ENCODE measurements around the gene TTC7B. TPM values are rescaled to one million over a fixed set of nuclear protein-coding genes. Genes with fewer than 3 reads are reported as not detected.

The TTC7B gene
- total RNA-seq, 2 experiments from 2014 or later: 5.6 to 6.5 TPM

DNA sequence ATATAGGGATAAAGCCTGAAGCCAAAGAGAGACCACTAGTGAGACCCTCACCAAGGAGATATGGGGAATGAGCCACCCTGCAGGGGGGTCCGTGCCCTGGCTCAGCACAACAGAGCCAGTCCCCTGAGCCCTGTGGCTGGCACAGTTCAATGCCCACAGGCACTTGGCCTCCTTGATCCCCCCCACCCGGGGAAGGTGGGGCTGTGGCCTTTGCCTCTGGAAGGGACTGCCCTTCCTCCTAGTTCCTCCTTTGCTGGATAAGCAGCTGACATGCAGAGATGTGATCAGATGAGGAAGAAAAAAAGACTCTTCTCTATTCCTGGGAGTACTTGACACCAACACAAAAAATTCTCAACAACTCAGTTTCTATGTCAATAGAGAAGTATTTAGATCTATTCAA, 19.9 kb downstream of the TTC7B start:
- intact Hi-C loops (cut with micrococcal nuclease): no loop called here
- no peak for DNase-seq
- Mint-ChIP-seq H3K4me3 (no peak overlapping the region), H3K27me3 (ENCODE audit: low read depth) (no peaks in the 10 kb centered on the region), H3K4me1 (ENCODE audit: low read depth) (peaks cover 3% of the 10 kb centered on the region), H3K27ac (no peak overlapping the region), H3K36me3 (ENCODE audit: low read depth) (no peaks in the 10 kb centered on the region), H3K9me3 (no peaks in the 10 kb centered on the region)
- CTCF ChIA-PET: interaction anchor here (2.1 to 2.5 kb wide), 2 partner anchors 21 to 38 kb away, joined by 4 to 13 read pairs; no protein-coding TSS in a partner anchor

DNA sequence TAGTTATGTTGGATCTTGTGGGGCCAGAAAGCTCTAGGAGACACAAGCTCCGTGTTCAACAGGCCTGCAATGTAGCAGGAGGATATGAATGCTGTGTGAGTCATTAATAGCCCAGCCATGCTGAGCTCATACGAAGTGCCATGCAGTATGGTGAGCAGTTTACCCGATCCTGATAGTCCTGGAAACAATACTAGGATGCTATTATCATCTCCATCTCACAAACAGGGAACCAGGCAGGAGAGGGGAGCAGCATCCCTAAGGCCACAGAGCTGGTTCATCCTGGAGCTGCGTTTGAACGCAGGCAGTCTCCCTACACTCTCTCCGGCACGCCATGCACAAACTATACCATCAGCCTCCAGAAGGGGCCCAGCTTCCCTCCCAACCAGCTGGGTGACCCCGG, 20.5 kb downstream of the TTC7B start:
- H3K27ac Mint-ChIP-seq: no peak overlapping the region
- no peaks in the 10 kb centered on the region for H3K9me3 Mint-ChIP-seq
- intact Hi-C loops (cut with micrococcal nuclease): no loop called here
- DNase-seq: no peak
- H3K4me1 Mint-ChIP-seq (ENCODE audit: low read depth): no peaks in the 10 kb centered on the region
- H3K27me3 Mint-ChIP-seq (ENCODE audit: low read depth): no peaks in the 10 kb centered on the region
- H3K4me3 Mint-ChIP-seq: no peak overlapping the region
- CTCF ChIA-PET: interaction anchor here (2.1 to 2.5 kb wide), 2 partner anchors 21 to 37 kb away, joined by 4 to 13 read pairs; no protein-coding TSS in a partner anchor
- no peaks in the 10 kb centered on the region for H3K36me3 Mint-ChIP-seq (ENCODE audit: low read depth)

DNA sequence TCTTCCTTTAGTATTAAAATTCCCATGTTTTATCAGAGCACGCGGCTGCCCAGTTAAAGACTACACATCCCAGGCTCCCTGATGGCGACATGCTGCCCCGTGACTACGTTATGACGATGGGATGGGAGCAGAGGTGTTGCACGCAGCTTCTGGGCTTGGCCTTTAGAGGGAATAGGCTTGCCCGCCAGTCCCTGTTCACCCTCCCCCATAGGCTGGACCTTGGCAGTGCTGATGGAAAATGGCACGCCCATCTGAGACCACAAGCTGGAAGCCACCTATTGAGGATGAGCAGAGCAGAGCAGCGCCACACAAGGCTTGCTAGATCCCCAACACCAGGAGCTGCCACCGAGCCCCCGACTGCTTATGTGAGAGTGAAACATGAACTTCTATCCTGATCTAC, 24.7 kb downstream of the TTC7B start:
- intact Hi-C loops (cut with micrococcal nuclease): no loop called here
- Mint-ChIP-seq H3K4me3 (no peak overlapping the region), H3K4me1 (ENCODE audit: low read depth) (no peaks in the 10 kb centered on the region), H3K36me3 (ENCODE audit: low read depth) (no peaks in the 10 kb centered on the region), H3K9me3 (no peaks in the 10 kb centered on the region), H3K27ac (no peak overlapping the region), H3K27me3 (ENCODE audit: low read depth) (no peaks in the 10 kb centered on the region)
- CTCF ChIA-PET: interaction anchor here (1.7 kb wide), 1 partner anchor 33 kb away, joined by 4 read pairs; no protein-coding TSS in a partner anchor
- DNase-seq: no peak

DNA sequence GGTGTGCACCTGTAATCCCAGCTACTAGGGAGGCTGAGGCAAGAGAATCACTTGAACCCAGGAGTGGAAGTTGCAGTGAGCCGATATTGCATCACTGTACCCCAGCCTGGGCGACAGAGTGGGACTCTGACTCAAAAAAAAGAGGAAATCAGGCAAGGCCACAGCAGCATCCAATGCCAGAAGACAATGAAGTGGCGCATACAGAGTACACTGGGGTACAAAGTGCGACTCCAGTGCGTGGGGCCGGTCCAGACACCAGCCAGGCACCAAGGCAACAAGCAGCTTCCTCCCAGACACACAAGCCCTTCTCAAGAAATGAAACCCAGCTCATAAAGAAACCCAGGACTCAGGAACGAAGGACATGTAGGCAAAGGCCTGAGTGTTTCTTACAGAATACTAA, 28.2 kb downstream of the TTC7B start:
- no peaks in the 10 kb centered on the region for H3K27me3 Mint-ChIP-seq (ENCODE audit: low read depth)

DNA sequence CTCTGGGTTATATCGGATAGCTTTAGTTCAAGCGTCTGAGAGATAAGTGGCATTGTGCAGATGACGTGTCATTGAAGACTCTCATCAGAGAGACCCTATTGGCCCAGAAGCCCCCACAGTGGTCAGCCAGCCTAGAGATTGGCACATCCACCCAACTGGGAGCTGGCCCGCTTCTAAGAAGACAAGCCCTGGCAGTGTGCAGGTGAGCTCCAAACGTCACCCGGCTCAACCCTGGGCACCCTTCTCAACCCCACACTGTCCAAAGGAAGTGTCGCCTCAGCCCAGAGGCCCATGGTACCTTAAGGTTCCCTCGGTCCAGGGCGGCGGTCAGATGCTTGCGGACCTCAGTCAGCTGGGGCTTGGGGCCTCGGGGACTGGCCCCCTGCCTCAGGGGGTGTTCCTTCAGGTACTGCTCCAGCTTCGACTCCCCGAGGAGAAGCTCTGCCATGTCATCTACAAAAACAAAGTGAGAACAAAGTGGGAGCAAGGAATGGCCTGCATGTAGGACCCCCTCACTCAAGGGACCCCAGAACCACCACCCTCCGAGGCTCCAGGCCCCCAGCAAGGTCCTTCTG, 30.3 kb downstream of the TTC7B start:
- no peak overlapping the region for H3K4me3 Mint-ChIP-seq
- no peaks in the 10 kb centered on the region for H3K4me1 Mint-ChIP-seq (ENCODE audit: low read depth)
- no peak for DNase-seq
- no peaks in the 10 kb centered on the region for H3K36me3 Mint-ChIP-seq (ENCODE audit: low read depth)
- no peak overlapping the region for H3K27ac Mint-ChIP-seq
- intact Hi-C loops (cut with micrococcal nuclease): no loop called here
- H3K9me3 Mint-ChIP-seq: no peaks in the 10 kb centered on the region
- H3K27me3 Mint-ChIP-seq (ENCODE audit: low read depth): no peaks in the 10 kb centered on the region
- CTCF ChIA-PET: interaction anchor here (0.6 kb wide), 1 partner anchor 343 kb away, joined by 4 read pairs; no protein-coding TSS in a partner anchor

More for the DNA sequence above, 28.2 kb downstream of the TTC7B start:
- Mint-ChIP-seq H3K36me3 (ENCODE audit: low read depth) (no peaks in the 10 kb centered on the region), H3K9me3 (no peaks in the 10 kb centered on the region), H3K27ac (no peak overlapping the region), H3K4me1 (ENCODE audit: low read depth) (no peaks in the 10 kb centered on the region), H3K4me3 (no peak overlapping the region)
- CTCF ChIA-PET: no interaction called here
- no peak for DNase-seq
- intact Hi-C loops (cut with micrococcal nuclease): no loop called here

DNA sequence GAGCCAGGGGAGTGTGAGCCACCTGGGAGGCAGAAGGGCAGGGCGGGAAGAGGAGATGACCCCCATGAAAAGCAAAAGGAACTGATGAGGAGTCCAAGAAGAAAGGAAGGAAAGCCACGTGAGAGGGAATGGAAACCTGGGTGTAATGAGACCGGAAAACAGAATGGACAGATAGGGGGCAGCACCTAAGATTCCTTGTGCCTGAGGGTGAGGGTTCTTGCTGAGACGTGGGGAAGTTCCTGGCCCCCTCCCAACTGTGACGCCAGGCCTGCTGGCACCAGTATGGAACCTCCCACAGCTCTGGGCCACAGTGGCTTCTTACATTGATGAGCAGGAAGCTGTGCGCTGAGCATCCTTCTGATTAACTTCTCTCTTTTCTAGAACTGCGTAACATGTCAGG, 30.8 kb downstream of the TTC7B start:
- no peaks in the 10 kb centered on the region for H3K27me3 Mint-ChIP-seq (ENCODE audit: low read depth)
- H3K27ac Mint-ChIP-seq: no peak overlapping the region
- intact Hi-C loops (cut with micrococcal nuclease): no loop called here
- no peaks in the 10 kb centered on the region for H3K9me3 Mint-ChIP-seq
- CTCF ChIA-PET: no interaction called here
- no peaks in the 10 kb centered on the region for H3K36me3 Mint-ChIP-seq (ENCODE audit: low read depth)
- no peak for DNase-seq
- no peak overlapping the region for H3K4me3 Mint-ChIP-seq
- no peaks in the 10 kb centered on the region for H3K4me1 Mint-ChIP-seq (ENCODE audit: low read depth)

DNA sequence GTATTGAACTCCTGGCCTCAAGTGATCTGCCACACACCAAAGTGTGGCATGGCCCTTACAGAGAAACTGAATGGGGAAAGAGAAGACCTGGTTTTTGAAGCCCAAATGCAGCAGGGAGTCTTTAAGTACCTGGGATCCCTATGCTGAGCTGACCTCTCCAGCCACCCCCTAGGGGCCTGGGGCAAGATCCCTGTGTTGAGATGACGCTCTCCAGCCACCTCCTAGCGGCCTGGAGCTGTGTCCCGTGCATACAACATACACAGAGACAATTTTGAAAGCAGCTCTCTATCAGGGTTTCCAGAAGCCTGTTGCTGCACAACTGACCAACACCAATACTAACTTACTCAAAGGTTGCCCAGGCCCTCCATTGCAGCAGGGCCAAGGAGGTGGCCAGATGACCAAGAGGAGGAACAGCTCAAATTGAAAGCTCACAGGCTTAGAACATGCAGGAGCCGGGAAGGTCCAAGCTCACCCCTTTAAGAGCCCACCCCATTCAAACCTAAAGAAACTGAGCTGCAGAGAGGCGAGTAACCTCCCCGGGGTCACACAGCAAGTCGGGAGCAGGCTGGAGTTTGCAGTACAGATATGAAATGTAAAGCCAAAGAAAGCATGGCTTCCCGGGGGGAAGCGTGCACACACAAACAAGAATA, 31.5 kb downstream of the TTC7B start:
- CTCF ChIA-PET: interaction anchor here (0.7 kb wide), 1 partner anchor 22 kb away, joined by 3 read pairs; no protein-coding TSS in a partner anchor
- H3K9me3 Mint-ChIP-seq: no peaks in the 10 kb centered on the region
- no peak for DNase-seq
- no peaks in the 10 kb centered on the region for H3K36me3 Mint-ChIP-seq (ENCODE audit: low read depth)
- intact Hi-C loops (cut with micrococcal nuclease): no loop called here
- no peaks in the 10 kb centered on the region for H3K27me3 Mint-ChIP-seq (ENCODE audit: low read depth)
- no peak overlapping the region for H3K4me3 Mint-ChIP-seq
- H3K27ac Mint-ChIP-seq: no peak overlapping the region
- no peaks in the 10 kb centered on the region for H3K4me1 Mint-ChIP-seq (ENCODE audit: low read depth)

DNA sequence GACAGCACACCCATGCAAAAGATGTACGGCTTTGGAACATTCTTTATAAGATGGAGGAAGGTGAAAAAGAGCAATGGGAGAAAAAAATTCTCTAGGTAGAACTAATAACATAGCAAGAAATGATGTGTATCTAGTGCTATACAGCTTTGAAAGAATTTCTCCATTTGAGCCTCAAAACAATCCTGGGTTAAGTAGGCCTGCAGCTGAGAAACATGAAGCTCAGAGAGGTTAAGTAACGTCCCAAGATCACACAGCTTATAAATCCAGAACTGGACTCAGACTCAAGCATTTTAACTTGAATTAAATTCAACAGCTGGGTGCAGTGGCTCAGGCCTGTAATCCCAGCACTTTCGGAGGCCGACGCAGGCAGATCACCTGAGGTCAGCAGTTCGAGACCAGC, 32.9 kb downstream of the TTC7B start:
- H3K4me1 Mint-ChIP-seq (ENCODE audit: low read depth): no peaks in the 10 kb centered on the region
- no peaks in the 10 kb centered on the region for H3K36me3 Mint-ChIP-seq (ENCODE audit: low read depth)
- H3K4me3 Mint-ChIP-seq: no peak overlapping the region
- H3K27ac Mint-ChIP-seq: no peak overlapping the region
- no peaks in the 10 kb centered on the region for H3K27me3 Mint-ChIP-seq (ENCODE audit: low read depth)
- DNase-seq: no peak
- H3K9me3 Mint-ChIP-seq: no peaks in the 10 kb centered on the region
- intact Hi-C loops (cut with micrococcal nuclease): no loop called here
- CTCF ChIA-PET: interaction anchor here (1.8 kb wide), 1 partner anchor 24 kb away, joined by 7 read pairs; no protein-coding TSS in a partner anchor

DNA sequence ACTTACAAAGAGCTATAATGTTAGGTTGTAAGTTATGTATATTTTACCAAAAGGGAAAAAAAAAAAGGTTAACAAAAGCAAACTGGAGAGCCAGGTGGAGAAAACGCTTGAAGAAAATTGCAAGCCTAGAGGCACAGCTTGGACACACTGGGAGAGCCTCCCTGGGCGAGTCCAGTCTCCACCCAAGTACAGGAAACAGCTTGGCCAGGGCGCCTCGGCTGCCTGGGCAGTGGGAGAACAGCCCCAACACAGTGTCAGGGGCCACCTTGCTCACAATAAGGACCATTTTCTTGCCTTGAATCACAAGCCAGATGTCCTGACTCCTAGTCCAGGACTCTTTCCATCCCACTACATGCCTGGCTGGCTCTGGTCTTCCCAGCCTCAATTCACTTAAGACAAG, 33.3 kb downstream of the TTC7B start:
- H3K4me3 Mint-ChIP-seq: no peak overlapping the region
- CTCF ChIA-PET: interaction anchor here (1.8 kb wide), 1 partner anchor 24 kb away, joined by 7 read pairs; no protein-coding TSS in a partner anchor
- no peak for DNase-seq
- H3K27ac Mint-ChIP-seq: no peak overlapping the region
- no peaks in the 10 kb centered on the region for H3K9me3 Mint-ChIP-seq
- no peaks in the 10 kb centered on the region for H3K4me1 Mint-ChIP-seq (ENCODE audit: low read depth)
- H3K27me3 Mint-ChIP-seq (ENCODE audit: low read depth): no peaks in the 10 kb centered on the region
- intact Hi-C loops (cut with micrococcal nuclease): no loop called here
- no peaks in the 10 kb centered on the region for H3K36me3 Mint-ChIP-seq (ENCODE audit: low read depth)

DNA sequence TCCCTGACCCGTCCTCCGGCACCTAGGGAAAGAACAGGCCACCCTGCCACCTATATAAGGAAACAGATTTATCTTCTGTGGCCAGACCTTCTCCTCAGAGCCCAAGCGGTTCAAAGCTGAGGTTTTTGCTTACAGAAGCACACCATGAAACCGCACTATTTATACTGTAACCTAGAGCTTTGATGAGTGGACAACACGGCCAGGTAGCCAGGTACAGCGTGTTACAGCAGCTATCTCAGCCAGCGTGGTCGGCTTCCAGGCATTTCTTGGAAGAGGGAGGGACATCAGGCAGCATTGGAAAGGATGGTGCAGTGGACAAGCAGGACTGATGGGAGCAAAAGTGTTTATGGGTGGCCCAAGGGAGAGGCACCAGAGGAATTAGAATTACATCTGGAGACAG, 34.4 kb downstream of the TTC7B start:
- CTCF ChIA-PET: interaction anchor here (1.8 kb wide), 1 partner anchor 23 kb away, joined by 7 read pairs; no protein-coding TSS in a partner anchor
- Mint-ChIP-seq H3K4me3 (no peak overlapping the region), H3K27me3 (ENCODE audit: low read depth) (no peaks in the 10 kb centered on the region), H3K4me1 (ENCODE audit: low read depth) (no peaks in the 10 kb centered on the region), H3K9me3 (no peaks in the 10 kb centered on the region), H3K27ac (no peak overlapping the region), H3K36me3 (ENCODE audit: low read depth) (no peaks in the 10 kb centered on the region)
- DNase-seq: no peak
- intact Hi-C loops (cut with micrococcal nuclease): no loop called here

DNA sequence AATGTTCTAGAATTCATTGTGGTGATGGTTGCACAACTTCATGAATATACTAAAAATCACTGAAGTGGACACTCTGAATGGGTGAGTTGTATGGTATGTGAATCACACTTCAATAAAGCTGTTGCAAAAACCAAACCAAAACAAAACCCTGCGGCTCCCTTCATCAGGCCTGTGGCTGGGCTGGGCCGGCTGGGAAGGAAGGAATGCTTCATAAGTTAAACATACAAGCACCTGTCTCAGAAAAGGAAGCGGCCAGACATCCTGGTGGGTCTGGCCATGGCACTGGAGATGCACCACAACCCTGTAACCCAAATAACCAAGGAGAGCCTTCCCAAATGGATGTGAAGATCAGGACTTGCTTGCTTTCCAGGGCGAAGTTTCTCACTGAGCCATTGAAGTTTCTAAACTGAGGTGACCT, 34.9 kb downstream of the TTC7B start:
- CTCF ChIA-PET: no interaction called here
- H3K36me3 Mint-ChIP-seq (ENCODE audit: low read depth): no peaks in the 10 kb centered on the region

DNA sequence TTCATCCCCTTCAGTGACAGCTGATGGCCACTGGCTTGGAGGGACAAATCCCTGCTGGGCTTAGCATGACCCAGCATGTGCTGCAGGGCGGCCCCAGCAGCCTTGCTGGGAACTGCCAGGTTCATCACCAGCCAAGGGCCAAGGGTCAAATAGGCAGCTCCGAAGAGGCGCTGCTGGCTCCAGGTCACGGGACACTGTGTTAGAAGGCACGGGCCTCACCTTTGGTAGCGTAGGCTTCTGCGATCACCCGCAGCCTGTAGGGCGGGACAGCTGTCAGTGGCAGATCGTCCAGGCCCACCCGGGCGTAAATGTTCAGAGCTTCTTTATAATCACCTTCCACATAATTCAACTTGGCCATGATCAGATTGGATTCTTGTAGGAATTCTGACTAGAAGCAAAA, 35.7 kb downstream of the TTC7B start:
- Mint-ChIP-seq H3K27me3 (ENCODE audit: low read depth) (no peaks in the 10 kb centered on the region), H3K4me1 (ENCODE audit: low read depth) (no peaks in the 10 kb centered on the region), H3K27ac (no peak overlapping the region), H3K36me3 (ENCODE audit: low read depth) (no peaks in the 10 kb centered on the region), H3K4me3 (no peak overlapping the region), H3K9me3 (no peaks in the 10 kb centered on the region)
- DNase-seq: no peak
- CTCF ChIA-PET: no interaction called here
- intact Hi-C loops (cut with micrococcal nuclease): no loop called here

More for the DNA sequence above, 34.9 kb downstream of the TTC7B start:
- intact Hi-C loops (cut with micrococcal nuclease): no loop called here
- Mint-ChIP-seq H3K4me1 (ENCODE audit: low read depth) (no peaks in the 10 kb centered on the region), H3K27me3 (ENCODE audit: low read depth) (no peaks in the 10 kb centered on the region), H3K27ac (no peak overlapping the region), H3K4me3 (no peak overlapping the region), H3K9me3 (no peaks in the 10 kb centered on the region)
- no peak for DNase-seq

All from activated naive CD4-positive, alpha-beta T cell treated with anti-CD3 and anti-CD28 coated beads for 36 hours (primary cell).